ENCODE data around the gene DPM1.
"Not testable (repeated sequence)": the region's sequence is repeated elsewhere in the genome, so short reads cannot be mapped to it uniquely, and the experiment has no call there.

Gene DPM1

DNA sequence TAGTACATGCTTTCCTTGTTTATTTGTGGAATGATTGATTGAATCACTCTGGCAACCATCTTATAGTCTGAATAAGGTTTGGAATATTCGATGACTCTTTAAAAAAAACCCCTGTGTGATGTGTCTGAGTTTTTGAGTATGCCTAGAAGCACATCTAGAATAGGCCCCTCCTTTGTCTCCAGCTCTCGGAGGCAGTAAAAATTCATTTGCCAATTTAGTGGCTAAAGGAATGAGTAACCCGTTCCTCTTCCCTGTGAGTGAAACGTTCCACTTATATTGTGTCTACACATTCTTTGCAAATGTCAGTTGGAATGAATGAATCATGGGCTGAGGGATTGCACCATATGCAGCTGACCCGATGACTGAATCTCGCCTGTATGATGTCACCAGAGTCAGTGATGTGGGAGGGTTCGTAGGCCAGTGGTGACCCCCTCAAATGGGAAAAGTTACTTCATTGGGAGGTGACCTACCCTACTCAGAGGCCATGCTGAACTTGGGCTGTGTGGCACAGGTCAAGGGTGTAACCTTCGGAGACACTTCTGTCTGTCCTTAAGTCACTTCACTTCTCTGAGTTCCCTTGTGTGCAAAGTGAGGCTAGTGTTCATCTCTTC is 21.8 kb upstream of the DPM1 start:
- no peak for DNase-seq (ENCODE audit: low read depth in 2 of 2)

- not testable (repeated sequence) for DNase-seq (ENCODE audit: low read depth in 2 of 2)
Observed at GRCh38 chr20:50978533-50978932, 20.2 kb upstream of the DPM1 start.

DNA sequence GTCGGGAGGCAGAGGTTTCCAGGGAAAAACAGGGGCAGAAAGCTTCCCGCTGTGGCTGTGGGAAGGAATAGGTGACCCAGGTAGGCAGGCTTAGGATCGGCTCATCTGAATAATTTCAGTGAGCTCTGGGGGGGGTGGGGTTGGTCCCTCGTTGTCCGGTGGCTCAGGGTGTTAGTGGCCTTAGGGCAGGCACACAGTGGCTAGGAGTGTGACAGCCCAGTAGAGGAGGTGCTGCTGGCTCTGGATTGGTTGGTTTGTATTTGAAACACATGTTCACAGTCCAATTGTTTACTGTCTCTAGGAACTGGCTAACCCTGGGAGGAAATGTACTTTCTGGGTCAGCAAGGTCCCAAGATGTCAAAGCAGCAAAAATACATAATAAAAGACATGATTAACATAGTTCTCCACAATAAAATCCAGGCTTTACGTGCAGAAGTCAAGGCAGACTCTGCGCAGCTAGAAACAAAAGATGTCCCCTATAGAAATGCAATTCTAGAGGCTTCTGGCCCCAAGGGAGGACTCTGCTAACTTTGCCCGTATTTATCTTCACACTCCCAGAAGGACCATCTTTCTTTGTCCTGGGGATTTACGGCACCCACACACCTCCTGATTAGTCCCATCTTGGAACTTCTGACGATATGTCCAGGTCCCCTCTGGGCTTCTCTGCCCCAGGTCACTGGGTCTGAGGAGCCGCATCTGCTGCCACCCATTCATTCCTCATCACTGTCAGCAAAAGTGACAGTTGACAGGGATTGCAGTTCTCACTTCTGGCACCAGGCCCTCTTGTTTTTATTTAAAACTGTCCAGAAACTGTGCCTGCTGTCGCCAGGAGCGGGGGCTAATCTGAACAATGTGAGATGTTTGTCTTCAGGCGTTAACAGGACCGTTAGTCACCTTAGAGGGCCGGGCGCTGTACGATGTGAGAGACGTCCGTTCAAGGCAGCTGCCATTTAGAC is 19.0 kb upstream of the DPM1 start:
- no peak for DNase-seq (ENCODE audit: low read depth in 2 of 2)

- no peak for DNase-seq (ENCODE audit: low read depth in 2 of 2)
Observed at GRCh38 chr20:50975701-50976330, 17.5 kb upstream of the DPM1 start.

GRCh38 chr20:50969912-50970311 is 11.6 kb upstream of the DPM1 start:
- DNase-seq (ENCODE audit: low read depth in 2 of 2): no peak

GRCh38 chr20:50969435-50969834 is 11.1 kb upstream of the DPM1 start:
- DNase-seq (ENCODE audit: low read depth in 2 of 2): no peak

- no peak for DNase-seq (ENCODE audit: low read depth in 2 of 2)
Observed at GRCh38 chr20:50968289-50968688, 10.0 kb upstream of the DPM1 start.

DNA sequence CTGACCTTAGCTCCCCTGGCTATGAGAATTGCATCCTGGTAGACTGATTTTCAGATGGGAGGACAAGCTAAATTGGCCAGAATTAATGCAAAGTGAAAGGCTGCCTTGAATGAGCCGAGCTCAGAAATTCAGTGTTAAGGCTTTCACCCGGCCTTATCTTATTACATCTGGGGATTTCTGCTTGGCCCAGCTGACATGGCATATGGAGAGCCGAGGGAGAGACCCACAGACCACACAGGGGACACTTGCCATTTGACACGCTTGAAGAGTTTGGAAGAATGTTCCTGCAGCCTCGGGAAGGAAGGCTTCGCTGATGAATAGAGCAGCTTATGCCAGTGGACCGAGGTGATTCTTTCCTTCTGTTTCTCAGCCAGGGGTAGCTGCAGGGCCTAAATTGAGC is 9.3 kb upstream of the DPM1 start:
- no peak for DNase-seq (ENCODE audit: low read depth in 2 of 2)

DNA sequence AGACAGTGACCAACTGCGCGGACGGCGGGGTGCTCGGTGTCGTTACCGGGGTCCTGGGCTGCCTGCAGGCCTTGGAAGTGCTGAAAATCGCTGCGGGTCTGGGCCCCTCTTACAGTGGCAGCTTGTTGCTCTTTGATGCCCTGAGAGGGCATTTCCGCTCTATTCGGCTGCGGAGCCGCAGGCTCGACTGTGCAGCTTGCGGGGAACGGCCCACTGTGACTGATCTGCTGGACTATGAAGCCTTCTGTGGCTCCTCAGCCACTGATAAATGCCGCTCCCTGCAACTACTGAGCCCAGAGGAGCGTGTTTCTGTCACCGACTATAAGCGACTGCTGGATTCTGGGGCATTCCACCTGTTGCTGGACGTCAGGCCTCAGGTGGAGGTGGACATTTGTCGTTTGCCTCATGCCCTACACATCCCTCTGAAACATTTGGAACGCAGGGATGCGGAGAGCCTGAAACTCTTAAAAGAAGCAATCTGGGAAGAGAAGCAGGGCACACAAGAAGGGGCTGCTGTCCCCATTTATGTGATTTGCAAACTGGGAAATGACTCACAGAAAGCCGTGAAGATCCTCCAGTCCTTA is 1.3 kb upstream of the DPM1 start:
- no peak for DNase-seq (ENCODE audit: low read depth in 2 of 2)

DNA sequence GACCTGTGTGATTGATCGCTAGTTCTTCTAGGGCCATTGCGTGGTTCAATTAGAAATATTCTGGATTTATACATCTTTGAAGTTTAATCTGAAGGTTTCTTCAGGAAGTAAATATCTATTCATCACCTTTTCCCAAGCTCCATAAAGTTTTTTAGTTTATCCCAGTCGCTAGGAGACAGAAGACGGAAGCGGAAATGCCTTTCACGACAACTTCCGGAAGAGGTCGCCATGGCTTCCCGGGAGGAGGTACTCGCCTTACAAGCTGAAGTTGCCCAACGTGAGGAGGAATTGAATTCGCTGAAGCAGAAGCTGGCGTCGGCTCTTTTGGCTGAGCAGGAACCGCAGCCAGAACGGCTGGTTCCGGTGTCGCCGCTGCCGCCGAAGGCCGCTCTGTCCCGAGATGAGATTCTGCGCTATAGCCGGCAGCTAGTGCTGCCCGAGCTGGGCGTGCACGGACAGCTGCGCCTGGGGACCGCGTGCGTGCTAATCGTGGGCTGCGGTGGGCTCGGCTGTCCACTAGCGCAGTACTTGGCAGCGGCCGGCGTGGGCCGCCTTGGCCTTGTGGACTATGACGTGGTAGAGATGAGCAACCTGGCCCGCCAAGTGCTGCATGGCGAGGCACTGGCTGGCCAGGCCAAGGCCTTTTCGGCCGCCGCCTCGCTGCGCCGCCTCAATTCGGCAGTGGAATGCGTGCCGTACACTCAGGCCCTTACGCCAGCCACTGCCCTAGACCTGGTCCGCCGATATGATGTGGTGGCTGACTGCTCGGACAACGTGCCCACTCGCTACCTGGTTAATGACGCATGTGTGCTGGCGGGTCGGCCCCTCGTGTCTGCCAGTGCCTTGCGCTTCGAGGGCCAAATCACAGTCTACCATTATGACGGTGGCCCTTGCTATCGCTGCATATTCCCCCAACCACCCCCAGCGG is 547 bp upstream of the DPM1 start, which contains the start of gene MOCS3:
TSS of gene MOCS3 (plus strand) at position 204 of the 928 bp plus-strand sequence. CDS start at position 229, 25 bp downstream.
- DNase-seq (ENCODE audit: low read depth in 2 of 2): peak; percentile 57 to 60

GRCh38 chr20:50957276-50957675 is 1.1 kb downstream of the DPM1 start:
- no peak for DNase-seq (ENCODE audit: low read depth in 2 of 2)

DNA sequence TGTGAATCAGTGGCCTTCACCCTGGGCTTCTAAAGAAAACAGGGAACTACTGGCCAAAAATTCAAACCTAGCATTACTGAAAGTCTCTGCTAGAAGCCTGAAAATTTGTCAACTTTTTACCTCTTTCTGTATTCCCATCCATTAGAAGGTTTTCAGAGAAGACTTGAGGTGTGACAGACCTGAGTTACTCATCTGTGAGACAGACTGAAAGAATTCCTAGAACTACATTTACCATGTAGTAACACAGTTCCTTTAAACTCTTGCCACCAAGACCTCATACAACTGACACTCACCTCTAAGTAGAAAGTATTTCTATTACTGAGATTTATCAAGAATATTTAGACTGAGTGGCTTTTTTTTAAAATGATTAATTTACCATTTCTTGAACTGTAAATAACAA is 4.5 kb downstream of the DPM1 start:
- no peak for DNase-seq (ENCODE audit: low read depth in 2 of 2)

DNA sequence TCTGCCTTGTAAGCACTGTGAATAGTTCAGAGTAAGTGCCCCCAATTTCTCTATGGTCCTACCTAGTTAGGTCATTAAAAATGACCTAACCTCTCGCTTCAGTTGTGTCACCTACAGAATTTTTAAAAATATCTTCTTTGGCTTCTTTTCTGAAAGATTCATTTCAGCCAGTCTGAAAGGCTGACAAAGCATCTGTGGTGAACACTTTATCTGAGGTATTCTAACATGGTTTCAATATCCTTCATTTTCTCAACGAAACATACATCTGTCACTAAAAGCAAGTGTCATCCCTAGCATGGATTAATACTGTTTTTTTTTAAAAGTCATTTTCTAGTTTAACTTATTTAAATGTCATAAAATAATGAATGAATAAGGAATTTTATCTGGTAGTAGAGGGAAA is 5.1 kb downstream of the DPM1 start:
- DNase-seq (ENCODE audit: low read depth in 2 of 2): no peak

- DNase-seq (ENCODE audit: low read depth in 2 of 2): no peak
Observed at GRCh38 chr20:50948132-50948785, 10.1 kb downstream of the DPM1 start.

- DNase-seq (ENCODE audit: low read depth in 2 of 2): no peak
Observed at GRCh38 chr20:50943069-50943468, 15.3 kb downstream of the DPM1 start.

- no peak for DNase-seq (ENCODE audit: low read depth in 2 of 2)
Observed at GRCh38 chr20:50933589-50933988, 24.7 kb downstream of the DPM1 start.

GRCh38 chr20:50932691-50933280 is 25.5 kb downstream of the DPM1 start:
- DNase-seq (ENCODE audit: low read depth in 2 of 2): no peak

- no peak for DNase-seq (ENCODE audit: low read depth in 2 of 2)
Observed at GRCh38 chr20:50932016-50932485, 26.3 kb downstream of the DPM1 start.

- DNase-seq (ENCODE audit: low read depth in 2 of 2): peak; percentile 76 to 79
Observed at GRCh38 chr20:50931306-50932015, 26.9 kb downstream of the DPM1 start, which contains the start of gene ADNP. ADNP (minus strand) TSS chr20:50931437; CDS start chr20:50903996, 27,441 bp downstream.

Measured in stimulated activated CD4-positive, alpha-beta T cell treated with anti-CD3 and anti-CD28 coated beads, Interleukin-12 subunit alpha, Interleukin-12 subunit beta, amount 100 ng/mL, for 24 hours (primary cell).